Astrocyte (in vitro differentiated cells and primary cell): ENCODE measurements around the gene TMEM184A. TPM values are rescaled to one million over a fixed set of nuclear protein-coding genes. Genes with fewer than 3 reads are reported as not detected.

Experiments
- DNase-seq: peaks from one replicate; pipeline ENCODE4 v3.0.0-alpha.2; 2010; ENCODE audit warnings: low read depth
- FAIRE-seq: peaks from 2 replicates; lab custom pipeline; 2011; peaks lifted over from hg19 to GRCh38; lab: Jason Lieb, UNC
- H2AFZ ChIP-seq: 2 replicates; pipeline ENCODE4 v1.6.0; 2012; ENCODE audit warnings: low read depth, low read length, inconsistent platforms
- H3K27ac ChIP-seq: 2 replicates; pipeline ENCODE4 v1.5.1; 2011; ENCODE audit warnings: low read depth, low read length, inconsistent platforms
- H3K27me3 ChIP-seq: 2 replicates; pipeline ENCODE4 v1.6.0; 2011; ENCODE audit warnings: low read length, inconsistent platforms; ENCODE audit not compliant: insufficient read depth
- H3K36me3 ChIP-seq: 2 replicates; pipeline ENCODE4 v1.5.1; 2011; ENCODE audit warnings: low read length, inconsistent platforms; ENCODE audit not compliant: insufficient read depth
- H3K4me1 ChIP-seq: 2 replicates; pipeline ENCODE4 v1.5.1; 2011; ENCODE audit warnings: low read length, inconsistent platforms; ENCODE audit not compliant: insufficient read depth
- H3K4me2 ChIP-seq: 2 replicates; pipeline ENCODE4 v1.6.0; 2012; ENCODE audit warnings: low read length, inconsistent platforms
- H3K4me3 ChIP-seq: 2 replicates; pipeline ENCODE4 v1.5.1; 2011; ENCODE audit warnings: low read depth, mild to moderate bottlenecking, low read length, inconsistent platforms; ENCODE audit not compliant: insufficient read depth
- H3K79me2 ChIP-seq: 2 replicates; pipeline ENCODE4 v1.6.0; 2012; ENCODE audit warnings: mild to moderate bottlenecking, low read length, inconsistent platforms; ENCODE audit not compliant: insufficient read depth
- H3K9ac ChIP-seq: 2 replicates; pipeline ENCODE4 v1.6.0; 2012; ENCODE audit warnings: mild to moderate bottlenecking, low read length, inconsistent platforms
- H3K9me3 ChIP-seq: 2 replicates; pipeline ENCODE4 v1.5.1; 2012; ENCODE audit warnings: low read depth, mild to moderate bottlenecking, low read length, inconsistent platforms; ENCODE audit not compliant: insufficient read depth
- H4K20me1 ChIP-seq: 2 replicates; pipeline ENCODE4 v1.6.0; 2012; ENCODE audit warnings: low read length, inconsistent platforms; ENCODE audit not compliant: insufficient read depth
- H3K27ac Mint-ChIP-seq: one replicate; pipeline ENCODE4 v1.8.0; 2021; ENCODE audit warnings: mild to moderate bottlenecking, mixed read lengths; ENCODE audit not compliant: unreplicated experiment
- H3K27me3 Mint-ChIP-seq: one replicate; pipeline ENCODE4 v1.8.0; 2021; ENCODE audit warnings: low read depth, mixed read lengths; ENCODE audit not compliant: unreplicated experiment
- H3K36me3 Mint-ChIP-seq: one replicate; pipeline ENCODE4 v1.8.0; 2021; ENCODE audit warnings: low read depth, mixed read lengths; ENCODE audit not compliant: unreplicated experiment
- H3K4me1 Mint-ChIP-seq: one replicate; pipeline ENCODE4 v1.8.0; 2021; ENCODE audit warnings: low read depth, mixed read lengths; ENCODE audit not compliant: unreplicated experiment
- H3K4me3 Mint-ChIP-seq: one replicate; pipeline ENCODE4 v1.8.0; 2021; ENCODE audit warnings: mild to moderate bottlenecking, moderate library complexity, mixed read lengths; ENCODE audit not compliant: unreplicated experiment
- H3K9me3 Mint-ChIP-seq: one replicate; pipeline ENCODE4 v1.8.0; 2021; ENCODE audit warnings: mild to moderate bottlenecking, mixed read lengths; ENCODE audit not compliant: unreplicated experiment
- CTCF ChIP-seq: IDR thresholded peaks from 2 replicates; pipeline ENCODE4 v1.5.1; 2011; ENCODE audit warnings: low read depth, mild to moderate bottlenecking, inconsistent platforms, low read length, moderate library complexity; ENCODE audit not compliant: insufficient read depth
- EZH2 ChIP-seq: IDR thresholded peaks from 2 replicates; pipeline ENCODE4 v1.6.1; 2012; ENCODE audit warnings: mild to moderate bottlenecking, low read length, inconsistent platforms; ENCODE audit not compliant: insufficient read depth
- total RNA-seq: library from RNA; stranded (reverse); gene quantifications from 2 replicates; pipeline ENCODE4 v1.2.1, GENCODE V29; 2021

The TMEM184A gene
- total RNA-seq, 1 donor from 2014 or later, result 2.1 TPM

DNA sequence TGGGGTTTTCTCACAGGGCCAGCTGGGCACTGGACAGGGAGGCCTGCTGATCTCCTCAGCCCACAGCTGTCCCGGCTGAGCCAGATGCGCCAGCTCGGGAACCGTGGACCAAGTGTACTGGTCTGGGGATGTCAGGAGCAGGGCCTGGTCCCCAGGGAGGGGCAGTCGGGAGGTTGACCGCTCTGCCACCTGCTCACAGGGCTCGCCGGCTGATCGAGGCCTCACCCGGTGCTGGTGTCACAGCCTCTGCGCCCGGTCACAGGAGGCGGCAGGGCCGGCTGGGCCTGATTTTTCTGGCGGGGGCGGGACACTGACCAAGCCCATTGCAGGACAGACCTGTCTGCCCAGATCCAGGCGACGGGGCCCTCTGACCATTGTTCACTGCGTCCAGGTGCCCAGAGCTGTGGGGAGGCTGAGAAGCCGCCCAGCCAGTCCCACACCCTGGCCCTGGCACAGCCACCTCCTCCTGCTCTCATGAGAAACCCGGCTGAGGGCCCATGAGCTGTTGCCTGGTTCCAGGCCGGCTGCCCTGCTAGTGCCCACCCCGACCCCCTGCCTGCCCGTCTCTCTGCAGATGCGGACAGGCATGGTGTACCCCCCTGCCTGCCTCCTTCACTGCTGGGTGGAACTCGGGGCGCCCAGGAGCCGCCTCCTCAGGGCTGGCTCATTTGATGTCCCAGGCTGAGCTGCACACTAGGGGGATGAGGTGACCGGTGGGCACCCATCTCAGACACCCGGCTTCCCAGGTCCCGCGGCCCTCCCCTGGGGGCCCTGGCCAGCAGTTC is 3.0 kb upstream of the TMEM184A start:
- H3K27me3 ChIP-seq, result no peaks in the 10 kb centered on the region
- FAIRE-seq (no peak), DNase-seq (no peak)
- no peaks in the 10 kb centered on the region for H3K9me3 ChIP-seq
- H3K9ac ChIP-seq, result no peak overlapping the region
- H3K4me1 ChIP-seq, result peaks cover 16% of the 10 kb centered on the region
- no peaks in the 10 kb centered on the region for H3K79me2 ChIP-seq
- H3K4me3 ChIP-seq, result no peak overlapping the region
- Mint-ChIP-seq H3K27me3 (no peaks in the 10 kb centered on the region), H3K9me3 (no peaks in the 10 kb centered on the region), H3K27ac (no peak overlapping the region), H3K4me1 (peaks cover 12% of the 10 kb centered on the region), H3K4me3 (no peak overlapping the region), H3K36me3 (no peaks in the 10 kb centered on the region)
- no peaks in the 10 kb centered on the region for H4K20me1 ChIP-seq
- H3K27ac ChIP-seq, result no peak overlapping the region
- TF ChIP-seq CTCF, result no peak
- no peak for TF ChIP-seq EZH2
- H3K36me3 ChIP-seq, result no peaks in the 10 kb centered on the region
- peak overlapping the region; percentile 6 for H2AFZ ChIP-seq
- no peak overlapping the region for H3K4me2 ChIP-seq

GRCh38 chr7:1558181-1558811 is 2.3 kb upstream of the TMEM184A start:
- H3K27me3 Mint-ChIP-seq, result no peaks in the 10 kb centered on the region
- no peak for FAIRE-seq
- H3K9me3 Mint-ChIP-seq, result no peaks in the 10 kb centered on the region
- H3K36me3 Mint-ChIP-seq, result no peaks in the 10 kb centered on the region
- Histone ChIP-seq H2AFZ (peak overlapping the region; percentile 6), H3K9me3 (no peaks in the 10 kb centered on the region), H4K20me1 (no peaks in the 10 kb centered on the region), H3K4me3 (no peak overlapping the region), H3K36me3 (no peaks in the 10 kb centered on the region), H3K4me2 (no peak overlapping the region), H3K79me2 (no peaks in the 10 kb centered on the region), H3K4me1 (peaks cover 16% of the 10 kb centered on the region), H3K27ac (no peak overlapping the region), H3K9ac (no peak overlapping the region), H3K27me3 (no peaks in the 10 kb centered on the region)
- TF ChIP-seq EZH2 (no peak), CTCF (peak; percentile 3)
- H3K4me3 Mint-ChIP-seq, result no peak overlapping the region
- H3K4me1 Mint-ChIP-seq, result peaks cover 12% of the 10 kb centered on the region
- no peak overlapping the region for H3K27ac Mint-ChIP-seq
- DNase-seq, result no peak

DNA sequence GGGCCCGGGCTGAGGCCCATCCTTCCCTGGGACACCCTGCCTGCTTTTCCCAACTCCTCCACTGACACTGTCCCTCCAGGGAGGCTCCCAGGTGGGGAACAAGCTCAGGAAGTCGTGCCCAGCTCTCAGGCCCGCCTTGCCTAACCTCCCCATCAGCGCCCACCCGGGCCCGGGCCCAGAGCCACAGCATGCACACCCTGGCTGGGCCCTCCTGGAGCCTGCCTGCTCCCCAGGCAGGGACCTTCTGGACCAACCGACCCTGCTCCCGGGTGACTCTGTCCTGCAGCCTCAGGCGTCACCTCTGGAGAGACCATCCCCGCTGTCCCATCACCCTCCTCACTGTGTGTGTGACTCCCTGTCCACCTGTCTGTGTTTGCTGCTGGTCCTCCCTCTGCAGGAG is 1.8 kb upstream of the TMEM184A start:
- no peak overlapping the region for H3K27ac Mint-ChIP-seq
- no peak for FAIRE-seq
- no peak overlapping the region for H3K9ac ChIP-seq

More for the DNA sequence above, 1.8 kb upstream of the TMEM184A start:
- no peak overlapping the region for H3K4me2 ChIP-seq
- no peaks in the 10 kb centered on the region for H3K27me3 ChIP-seq
- Mint-ChIP-seq H3K4me1 (peaks cover 12% of the 10 kb centered on the region), H3K4me3 (no peak overlapping the region), H3K27me3 (no peaks in the 10 kb centered on the region), H3K36me3 (no peaks in the 10 kb centered on the region), H3K9me3 (no peaks in the 10 kb centered on the region)
- no peaks in the 10 kb centered on the region for H4K20me1 ChIP-seq
- H3K79me2 ChIP-seq, result no peaks in the 10 kb centered on the region
- no peak overlapping the region for H2AFZ ChIP-seq
- H3K4me3 ChIP-seq, result no peak overlapping the region
- TF ChIP-seq CTCF (no peak), EZH2 (no peak)
- H3K9me3 ChIP-seq, result no peaks in the 10 kb centered on the region
- peaks cover 16% of the 10 kb centered on the region for H3K4me1 ChIP-seq
- H3K36me3 ChIP-seq, result no peaks in the 10 kb centered on the region
- H3K27ac ChIP-seq, result no peak overlapping the region
- DNase-seq, result no peak
